SHP77 treated with DMSO at 0.1 percent for 48 hours (cell line): ENCODE data around the gene SSPN.
A peak's percentile ranks its signal among the peaks of the same experiment; 100 is the strongest.

Experiments
- DNase-seq: peaks from one replicate; lab custom pipeline; 2025; lab: John Stamatoyannopoulos, UW

Gene SSPN

DNA sequence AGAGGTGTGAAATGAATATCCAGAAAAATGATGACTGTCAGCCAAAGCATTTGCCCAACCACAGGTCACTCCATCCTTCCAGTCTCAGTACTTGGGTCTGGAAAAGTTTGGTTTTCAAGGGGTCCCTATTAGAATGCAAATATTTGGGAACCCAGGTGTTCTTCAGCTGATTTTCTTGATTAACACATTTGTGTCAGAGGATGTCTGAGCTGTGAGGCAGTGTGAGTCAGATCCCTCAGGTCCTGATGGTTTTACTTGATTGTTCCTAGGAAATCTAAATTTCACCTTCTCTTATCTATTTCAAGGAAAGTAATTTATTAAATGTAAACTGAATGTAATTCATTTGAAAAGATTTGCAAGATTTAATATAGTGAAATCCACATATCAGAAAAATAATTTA is 71.5 kb downstream of the SSPN start:
- no peak for DNase-seq

DNA sequence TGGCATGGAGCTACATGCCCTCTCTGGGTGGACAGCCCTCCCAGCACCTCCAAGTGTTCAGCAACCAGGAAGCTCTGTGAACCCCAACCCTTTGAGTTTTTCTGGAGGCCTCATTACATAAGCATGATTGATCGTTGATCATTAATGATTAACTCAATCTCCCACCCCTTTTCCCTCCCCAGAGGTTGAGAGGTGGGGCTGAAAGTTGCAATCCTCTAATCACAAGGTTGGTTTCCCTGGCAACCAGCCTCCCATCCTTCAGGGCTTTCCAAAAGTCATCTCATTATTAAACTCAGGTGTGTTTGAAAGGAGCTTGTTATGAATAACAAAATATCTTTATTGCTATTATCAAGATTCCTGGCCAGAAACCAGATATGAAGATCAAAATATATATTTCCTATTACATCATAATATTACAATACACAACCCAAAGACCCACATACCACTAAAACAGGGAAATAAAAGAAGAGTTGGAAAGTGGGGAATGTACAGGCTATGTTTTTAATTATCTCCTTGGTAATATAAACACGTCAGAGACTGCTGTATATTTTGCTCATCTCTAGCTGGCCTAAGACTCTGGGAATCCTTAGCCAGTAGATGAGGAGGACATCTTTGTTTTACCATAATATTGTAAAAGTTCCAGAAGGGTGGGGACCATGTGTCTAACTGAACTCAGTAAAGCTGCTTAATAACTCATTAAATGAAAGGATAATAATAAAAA is 73.6 kb downstream of the SSPN start:
- no peak for DNase-seq

GRCh38 chr12:26269562-26270284 is 74.3 kb downstream of the SSPN start:
- no peak for DNase-seq

DNA sequence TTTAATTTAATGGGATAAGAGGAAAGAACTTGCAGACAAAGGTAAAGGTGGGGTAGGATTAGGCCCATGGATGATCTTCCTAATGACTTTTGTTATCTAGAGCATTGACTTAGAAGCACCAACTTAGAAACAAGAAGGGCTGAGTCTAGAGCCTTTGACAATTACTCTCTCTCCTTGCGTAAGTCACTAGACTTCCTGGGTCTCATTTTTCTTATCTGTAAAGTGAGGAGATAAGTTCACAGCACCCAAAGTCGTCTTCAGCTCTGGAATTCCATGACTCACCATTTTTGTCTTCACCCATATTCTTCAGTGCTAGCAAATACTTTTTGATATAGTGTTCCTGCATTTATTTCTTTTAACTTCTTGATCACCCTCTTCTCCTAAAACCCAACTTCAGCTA is 75.7 kb downstream of the SSPN start:
- no peak for DNase-seq

GRCh38 chr12:26271889-26272492 is 76.6 kb downstream of the SSPN start:
- DNase-seq, result no peak

- no peak for DNase-seq
These were observed 77.5 kb downstream of the SSPN start for GRCh38 chr12:26272851-26273250.

DNA sequence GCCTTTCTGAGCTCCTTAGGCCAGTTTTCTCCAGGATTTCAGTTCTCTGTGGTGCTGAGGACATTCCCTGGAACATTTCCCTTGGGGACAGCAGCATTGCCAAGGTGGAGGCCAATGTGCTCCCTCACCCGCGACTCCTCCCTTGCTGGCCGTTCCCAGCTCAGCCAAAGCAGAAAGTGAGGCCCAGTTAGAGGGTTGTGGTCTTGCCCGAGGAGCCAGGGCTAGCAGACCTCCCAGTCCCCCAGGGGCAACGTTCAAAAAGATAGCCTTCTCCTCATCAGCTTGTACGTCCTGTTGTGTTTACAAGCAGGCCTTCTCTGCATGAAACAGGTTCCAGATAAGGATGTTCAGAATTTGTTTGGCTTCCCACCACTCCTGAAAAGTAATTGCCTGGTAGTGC is 78.4 kb downstream of the SSPN start:
- DNase-seq, result no peak

DNA sequence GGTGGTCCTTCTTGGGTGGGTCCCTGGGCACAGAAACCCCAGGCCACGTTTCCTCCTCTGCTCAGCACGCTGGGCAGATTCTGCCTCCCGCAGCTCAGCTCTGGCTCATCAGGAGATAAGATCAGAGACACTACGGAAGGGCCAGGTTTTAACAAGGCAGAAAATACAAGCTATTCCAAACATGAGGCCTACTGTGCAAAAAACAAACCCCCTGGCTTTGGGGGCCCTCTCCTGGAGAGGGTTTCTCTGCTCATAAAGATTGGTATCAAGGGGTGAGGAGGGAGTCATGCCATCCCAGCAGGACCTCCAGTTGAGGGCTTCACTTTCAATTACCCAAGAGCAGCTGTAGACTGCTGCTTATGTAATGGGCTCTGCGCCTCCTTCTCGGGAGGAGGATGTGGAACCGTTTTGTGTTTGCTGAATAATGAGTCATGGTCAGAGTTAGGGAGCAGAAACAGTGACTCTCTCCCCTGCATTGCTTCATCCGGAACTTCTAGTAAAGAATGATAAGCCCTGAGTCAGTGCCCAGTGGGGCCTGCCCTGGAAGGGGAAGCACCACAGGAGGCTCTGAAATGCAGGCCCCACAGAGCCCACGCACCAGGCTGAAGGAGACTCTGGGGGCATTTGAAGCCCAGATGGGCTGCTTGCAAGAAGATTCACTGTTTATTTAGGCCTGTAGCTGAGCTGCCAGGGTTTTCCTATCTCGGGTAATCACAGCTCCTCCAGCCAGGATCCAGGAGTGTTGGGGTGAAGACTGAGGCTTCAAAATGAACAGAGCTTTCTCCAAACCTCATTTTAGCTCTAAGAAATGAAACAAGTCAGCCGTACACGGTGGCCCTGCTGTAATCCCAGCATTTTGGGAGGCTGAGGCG is 79.3 kb downstream of the SSPN start:
- peak; percentile 25 for DNase-seq

- no peak for DNase-seq
These were observed 80.1 kb downstream of the SSPN start for GRCh38 chr12:26275313-26276131.

GRCh38 chr12:26276709-26277108 is 81.3 kb downstream of the SSPN start:
- no peak for DNase-seq

DNA sequence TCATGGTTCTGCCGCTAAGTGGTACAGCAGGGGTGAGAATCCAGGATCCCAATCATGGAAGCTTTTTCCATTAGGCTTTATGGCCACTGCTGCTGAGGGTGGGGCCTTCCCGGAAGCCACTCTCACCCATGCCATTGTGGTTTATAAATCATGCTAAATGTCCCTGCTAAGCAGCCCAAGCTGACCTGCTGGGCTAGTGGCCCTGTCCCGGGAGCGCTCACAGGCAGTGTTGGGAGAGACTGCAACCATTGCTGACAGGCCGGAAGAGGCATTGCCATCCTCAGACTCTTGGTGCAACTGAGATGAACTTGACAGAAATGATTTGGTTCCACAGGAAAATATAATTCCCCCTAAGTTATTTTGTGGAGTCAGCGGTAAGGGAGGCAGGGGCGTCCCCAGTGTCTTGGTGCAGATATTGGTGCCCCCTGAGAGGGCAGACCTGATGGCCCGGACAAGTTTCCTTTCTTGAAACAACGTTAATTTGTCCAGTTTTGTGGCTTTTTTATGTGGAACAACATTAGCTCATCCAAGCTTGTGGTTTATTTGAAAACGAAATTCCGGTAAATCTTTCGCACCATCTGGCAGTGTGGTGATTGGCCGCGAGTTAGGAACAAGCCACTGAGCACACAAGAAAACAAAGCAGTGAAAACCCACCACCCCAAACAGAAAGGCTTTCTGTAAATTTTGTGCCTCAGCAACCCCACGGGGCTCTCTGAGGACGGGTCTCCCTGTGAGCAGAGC is 82.3 kb downstream of the SSPN start:
- DNase-seq, result no peak

- no peak for DNase-seq
These were observed 82.9 kb downstream of the SSPN start for GRCh38 chr12:26278266-26278665.

GRCh38 chr12:26278666-26279065 is 83.3 kb downstream of the SSPN start:
- no peak for DNase-seq

DNA sequence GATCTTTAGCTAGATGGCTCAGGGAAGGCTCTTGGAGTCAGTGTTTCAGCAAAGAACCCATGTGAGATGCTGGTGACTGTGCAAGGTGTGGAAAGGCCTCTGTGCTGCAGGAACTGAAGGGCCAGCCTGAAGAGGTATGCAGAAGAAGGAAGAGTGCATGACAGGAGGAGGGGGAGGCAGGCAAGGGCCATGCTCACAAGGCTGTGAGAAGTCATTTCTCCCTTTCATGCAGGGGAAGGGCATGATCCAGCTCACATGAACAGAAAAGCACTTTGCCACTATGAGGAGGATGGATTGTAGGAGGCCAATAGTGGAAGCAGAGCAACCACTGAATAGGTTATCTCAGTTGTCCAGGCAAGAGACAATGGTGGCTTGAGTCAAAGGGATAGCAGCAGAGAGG is 83.7 kb downstream of the SSPN start:
- DNase-seq, result no peak

DNA sequence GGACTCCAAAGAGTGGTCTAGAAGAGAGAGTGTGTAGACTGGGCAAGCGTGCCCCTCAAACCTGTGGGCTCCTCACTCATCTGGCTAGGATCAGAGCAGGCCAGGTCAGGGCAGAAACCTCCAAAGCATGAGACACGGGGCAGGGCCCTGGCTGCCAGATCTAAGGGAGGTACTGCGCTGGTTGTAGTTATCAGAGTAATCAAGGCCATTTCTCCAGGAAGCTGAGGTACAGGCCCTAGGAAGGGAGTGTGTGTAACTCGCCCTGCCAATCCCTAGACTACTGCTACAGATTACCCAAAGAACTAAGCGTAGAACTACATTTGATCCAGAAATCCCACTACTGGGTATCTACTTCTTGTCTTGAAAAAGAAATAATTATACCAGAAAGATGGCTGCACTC is 84.5 kb downstream of the SSPN start:
- DNase-seq, result no peak

GRCh38 chr12:26280869-26281268 is 85.5 kb downstream of the SSPN start:
- DNase-seq, result no peak

DNA sequence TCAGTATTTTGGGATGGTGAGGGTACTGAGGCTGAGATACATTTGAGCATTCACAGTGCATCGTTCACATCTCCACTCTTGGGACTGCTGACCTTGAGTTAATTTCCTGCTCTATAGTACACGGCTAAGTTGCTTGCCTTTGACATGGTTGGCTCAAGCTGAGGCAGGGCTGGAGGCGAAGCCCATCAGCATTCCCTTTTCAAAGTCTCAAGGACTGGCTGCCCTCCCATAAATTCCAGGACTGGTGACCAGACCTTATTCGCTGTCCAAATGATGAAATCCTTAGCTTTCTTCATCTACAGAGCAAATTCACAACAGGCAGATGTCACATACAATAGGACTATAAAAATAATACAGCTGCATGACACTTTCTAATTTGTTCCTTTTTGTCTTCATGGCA is 85.9 kb downstream of the SSPN start:
- DNase-seq, result no peak

- no peak for DNase-seq
These were observed 87.1 kb downstream of the SSPN start for GRCh38 chr12:26282339-26282940.

GRCh38 chr12:26283046-26283445 is 87.7 kb downstream of the SSPN start:
- DNase-seq, result no peak

- no peak for DNase-seq
These were observed 88.2 kb downstream of the SSPN start for GRCh38 chr12:26283617-26284016.
